HG02610 (cell line): ENCODE measurements around the gene TIMM9.
"Not testable (repeated sequence)": the region's sequence is repeated elsewhere in the genome, so short reads cannot be mapped to it uniquely, and the experiment has no call there.

Source experiments
- ATAC-seq: cut with Tn5 transposase; IDR thresholded peaks from one replicate; pipeline ENCODE4 v1.9.1; 2021; ENCODE audit warnings: mild to moderate bottlenecking, moderate library complexity; ENCODE audit not compliant: unreplicated experiment

TIMM9 gene

DNA sequence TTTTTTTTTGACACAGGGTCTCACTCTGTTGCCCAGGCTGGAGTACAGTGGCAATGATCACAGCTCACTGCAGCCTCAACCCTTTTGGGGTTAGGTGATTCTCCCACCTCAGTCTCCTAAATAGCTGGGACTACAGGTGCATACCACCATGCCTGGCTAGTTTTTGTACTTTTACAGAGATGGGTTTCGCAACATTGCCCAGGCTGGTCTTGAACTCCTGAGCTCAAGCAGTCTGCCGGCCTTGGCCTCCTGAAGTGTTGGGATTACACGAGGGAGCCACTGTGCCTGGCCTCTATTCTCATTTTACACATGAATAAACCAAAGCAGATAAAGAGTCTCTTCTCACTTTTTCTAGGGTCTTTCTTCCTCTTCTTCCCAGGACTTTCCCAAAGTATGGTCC is 28.4 kb downstream of the TIMM9 start:
- no peak for ATAC-seq

DNA sequence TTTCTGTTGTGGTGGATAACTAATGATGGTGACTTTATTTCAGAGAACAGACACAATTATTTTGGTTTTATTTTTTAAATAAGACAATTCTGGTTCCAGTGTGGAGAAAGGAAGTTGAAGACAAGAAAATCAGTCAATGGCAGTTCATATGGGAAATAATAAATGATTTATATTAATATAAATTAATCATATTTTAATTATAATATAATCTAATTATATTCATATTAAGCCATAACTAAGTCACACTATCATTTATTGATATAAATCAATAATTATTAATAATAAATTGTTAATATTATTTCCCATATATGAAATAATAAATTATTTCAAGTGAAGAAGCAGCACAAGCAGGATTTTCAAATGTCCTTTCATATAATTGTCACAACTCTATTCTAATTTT is 28.8 kb downstream of the TIMM9 start:
- ATAC-seq: no peak

DNA sequence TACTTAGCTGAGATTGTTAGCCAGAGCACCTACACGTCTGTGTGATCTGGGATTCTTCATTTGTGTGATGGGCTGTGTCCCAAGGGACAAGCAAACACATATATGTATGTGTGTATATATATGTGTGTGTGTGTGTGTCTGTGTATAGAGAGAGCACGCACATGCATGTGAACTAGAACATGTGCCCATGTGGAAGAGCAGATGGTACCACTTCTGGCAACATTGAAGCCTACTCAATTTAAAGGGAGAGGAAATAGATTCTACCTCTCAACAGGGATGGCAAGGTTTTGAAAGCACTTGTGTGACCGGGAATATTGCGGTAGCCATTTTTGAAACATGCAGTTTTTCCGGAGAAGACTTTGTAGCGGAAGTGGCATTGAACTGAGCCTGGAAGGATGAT is 30.2 kb downstream of the TIMM9 start:
- ATAC-seq: no peak

GRCh38 chr14:58395812-58396788 is 31.2 kb downstream of the TIMM9 start, which contains the start of gene TOMM20L:
Gene TOMM20L, plus strand, starts transcription at chr14:58395930. Its CDS starts 28 bp downstream, at chr14:58395958.
- peak; percentile 94 for ATAC-seq

DNA sequence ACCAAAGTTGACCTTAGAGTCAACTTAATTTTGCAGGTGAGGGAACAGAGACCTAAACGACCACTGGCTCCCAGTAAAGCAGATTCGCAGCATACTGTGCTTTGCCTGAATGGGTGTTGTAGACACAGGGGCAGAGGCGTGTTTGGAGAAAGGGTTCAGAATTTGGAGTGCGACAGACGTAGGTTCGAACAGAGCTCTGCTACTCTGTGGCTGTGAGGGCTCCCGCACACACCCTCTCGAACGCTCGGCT is 31.8 kb downstream of the TIMM9 start:
- no peak for ATAC-seq

DNA sequence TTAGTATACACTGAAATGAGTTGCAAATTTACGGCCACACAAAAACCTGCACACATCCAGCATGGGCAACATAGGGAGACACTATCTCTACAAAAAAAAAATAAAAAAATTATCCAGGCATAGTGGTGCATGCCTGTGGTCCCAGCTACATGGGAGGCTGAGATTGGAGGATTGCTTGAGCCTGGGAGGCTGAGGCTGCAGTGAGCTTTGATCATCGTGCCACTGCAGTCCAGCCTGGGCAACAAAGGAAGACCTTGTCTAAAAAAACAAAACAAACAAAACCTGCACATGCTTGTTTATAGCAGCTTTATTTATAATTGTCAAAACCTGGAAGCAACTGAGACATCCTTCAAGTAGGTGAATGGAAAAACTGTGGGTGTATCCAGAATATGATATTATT is 36.5 kb downstream of the TIMM9 start:
- ATAC-seq: no peak

DNA sequence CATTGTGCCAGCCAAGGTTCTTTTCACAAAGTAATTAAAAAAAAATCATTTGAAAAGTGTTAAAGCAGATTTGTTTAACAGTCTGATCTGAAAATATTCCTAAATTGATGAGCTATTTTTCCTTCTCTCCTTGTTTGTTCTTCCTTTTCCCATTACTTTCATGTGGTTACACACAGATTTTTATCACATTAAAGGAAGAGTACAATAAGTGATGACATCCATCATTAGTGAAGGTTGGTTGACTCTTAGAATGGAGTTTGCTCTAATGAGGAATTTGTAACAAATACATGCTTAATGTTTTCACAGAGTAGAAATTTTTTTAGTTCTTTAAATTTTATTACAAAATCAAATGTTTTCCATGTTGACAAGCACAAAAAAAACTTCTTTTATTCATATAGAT is 50.5 kb downstream of the TIMM9 start:
- no peak for ATAC-seq

- no peak for ATAC-seq
Measured at GRCh38 chr14:58368956-58369355, 58.4 kb downstream of the TIMM9 start.

GRCh38 chr14:58367296-58367695 is 60.0 kb downstream of the TIMM9 start:
- no peak for ATAC-seq

GRCh38 chr14:58364316-58364715 is 63.0 kb downstream of the TIMM9 start:
- no peak for ATAC-seq

- no peak for ATAC-seq
Measured at GRCh38 chr14:58362798-58363412, 64.4 kb downstream of the TIMM9 start.

DNA sequence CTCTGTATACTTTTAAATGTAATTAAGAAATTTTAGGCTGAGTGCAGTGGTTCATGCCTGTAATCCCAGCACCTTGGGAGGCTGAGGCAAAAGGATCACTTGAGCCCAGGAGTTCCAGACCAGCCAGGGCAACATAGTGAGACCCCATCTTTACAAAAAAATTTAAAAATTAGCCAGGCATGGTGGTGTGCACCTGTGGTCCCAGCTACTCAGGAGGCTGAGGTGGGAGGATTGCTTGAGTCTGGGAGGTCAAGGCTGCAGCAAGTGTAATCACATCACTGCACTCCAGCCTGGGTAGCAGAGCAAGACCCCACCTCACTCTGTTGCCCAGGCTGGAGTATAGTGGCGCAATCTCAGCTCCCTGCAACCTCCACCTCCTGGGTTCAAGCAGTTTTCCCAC is 65.1 kb downstream of the TIMM9 start:
- ATAC-seq: not testable (repeated sequence)
